Activated CD4-positive, alpha-beta T cell treated with anti-CD3 and anti-CD28 coated beads, Interleukin-2, amount 50 U/mL, for 4 hours (primary cell): ENCODE results near the gene ALG12.
A peak's percentile ranks its signal among the peaks of the same experiment; 100 is the strongest.
"Not testable (repeated sequence)": the region's sequence is repeated elsewhere in the genome, so short reads cannot be mapped to it uniquely, and the experiment has no call there.

Experiments used
- DNase-seq, 2 experiments: peaks; one replicate each; pipeline ENCODE4 v3.0.0-alpha.2; 2020

Gene ALG12

GRCh38 chr22:49865156-49865555, 53.1 kb downstream of the ALG12 start:
- DNase-seq: no peak

- DNase-seq: no peak
Measured at GRCh38 chr22:49863931-49864330, 54.3 kb downstream of the ALG12 start.

- DNase-seq: no peak
Measured at GRCh38 chr22:49862496-49862776, 55.8 kb downstream of the ALG12 start.

- no peak for DNase-seq
Measured at GRCh38 chr22:49861642-49862495, 56.4 kb downstream of the ALG12 start.

- no peak for DNase-seq
Measured at GRCh38 chr22:49858827-49859226, 59.4 kb downstream of the ALG12 start.

- DNase-seq: no peak
Measured at GRCh38 chr22:49856766-49857618, 61.2 kb downstream of the ALG12 start.

GRCh38 chr22:49856343-49856742, 61.9 kb downstream of the ALG12 start:
- DNase-seq: no peak

- DNase-seq: no peak
Measured at GRCh38 chr22:49855251-49855911, 62.9 kb downstream of the ALG12 start.

- no peak for DNase-seq
Measured at GRCh38 chr22:49853981-49854831, 64.0 kb downstream of the ALG12 start.

- peak; percentile 94 for DNase-seq
Measured at GRCh38 chr22:49852898-49853894, 65.0 kb downstream of the ALG12 start, which contains the start of gene ZBED4. Gene ZBED4 (plus strand): TSS chr22:49853844. CDS start chr22:49883663, 29,819 bp downstream.

- DNase-seq: not testable (repeated sequence)
Measured at GRCh38 chr22:49852568-49852897, 65.7 kb downstream of the ALG12 start.

- no peak for DNase-seq
Measured at GRCh38 chr22:49850959-49851802, 67.1 kb downstream of the ALG12 start.
